NB4 (cell line): ENCODE data around the gene NADSYN1.

Experiments
- POLR2A ChIP-seq: IDR thresholded peaks from 2 replicates; pipeline ENCODE4 v1.6.1; 2011; ENCODE audit warnings: mild to moderate bottlenecking; ENCODE audit not compliant: insufficient read length; ENCODE audit errors: extremely low read depth
- TF ChIP-seq, protein P1 (sequence below): IDR thresholded peaks from one replicate; pipeline ENCODE4 v1.5.1; 2012; ENCODE audit warnings: low read depth, low read length
- TF ChIP-seq, protein P2 (sequence below): IDR thresholded peaks from 2 replicates; pipeline ENCODE4 v1.6.1; 2011; ENCODE audit warnings: low read depth, low read length

DNA sequence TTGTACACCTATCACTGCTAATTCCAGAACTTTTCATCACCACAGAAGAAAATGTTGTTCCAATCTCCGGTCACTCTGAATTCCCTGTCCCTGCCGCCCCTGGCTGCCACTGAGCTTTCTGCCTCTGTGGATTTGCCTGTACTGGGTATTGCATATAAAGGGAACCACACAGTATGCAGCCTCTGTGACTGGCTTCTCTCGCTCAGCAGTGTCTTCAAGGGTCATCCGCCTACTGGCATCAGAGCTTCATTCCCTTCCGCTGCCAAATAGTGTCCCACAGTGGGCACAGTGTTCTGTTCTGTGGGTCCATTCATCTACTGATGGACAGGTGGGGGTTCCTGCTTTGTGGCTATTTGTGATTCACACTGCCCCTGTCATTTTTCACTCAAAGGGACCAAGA is 10.1 kb upstream of the NADSYN1 start:
- TF ChIP-seq, protein P1, sequence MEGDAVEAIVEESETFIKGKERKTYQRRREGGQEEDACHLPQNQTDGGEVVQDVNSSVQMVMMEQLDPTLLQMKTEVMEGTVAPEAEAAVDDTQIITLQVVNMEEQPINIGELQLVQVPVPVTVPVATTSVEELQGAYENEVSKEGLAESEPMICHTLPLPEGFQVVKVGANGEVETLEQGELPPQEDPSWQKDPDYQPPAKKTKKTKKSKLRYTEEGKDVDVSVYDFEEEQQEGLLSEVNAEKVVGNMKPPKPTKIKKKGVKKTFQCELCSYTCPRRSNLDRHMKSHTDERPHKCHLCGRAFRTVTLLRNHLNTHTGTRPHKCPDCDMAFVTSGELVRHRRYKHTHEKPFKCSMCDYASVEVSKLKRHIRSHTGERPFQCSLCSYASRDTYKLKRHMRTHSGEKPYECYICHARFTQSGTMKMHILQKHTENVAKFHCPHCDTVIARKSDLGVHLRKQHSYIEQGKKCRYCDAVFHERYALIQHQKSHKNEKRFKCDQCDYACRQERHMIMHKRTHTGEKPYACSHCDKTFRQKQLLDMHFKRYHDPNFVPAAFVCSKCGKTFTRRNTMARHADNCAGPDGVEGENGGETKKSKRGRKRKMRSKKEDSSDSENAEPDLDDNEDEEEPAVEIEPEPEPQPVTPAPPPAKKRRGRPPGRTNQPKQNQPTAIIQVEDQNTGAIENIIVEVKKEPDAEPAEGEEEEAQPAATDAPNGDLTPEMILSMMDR = no peak
- TF ChIP-seq, protein P2, sequence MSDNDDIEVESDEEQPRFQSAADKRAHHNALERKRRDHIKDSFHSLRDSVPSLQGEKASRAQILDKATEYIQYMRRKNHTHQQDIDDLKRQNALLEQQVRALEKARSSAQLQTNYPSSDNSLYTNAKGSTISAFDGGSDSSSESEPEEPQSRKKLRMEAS = no peak
- TF ChIP-seq POLR2A = no peak
